ENCODE data around the gene PSMG1.
A peak's percentile ranks its signal among the peaks of the same experiment; 100 is the strongest.
"Not testable (repeated sequence)": the region's sequence is repeated elsewhere in the genome, so short reads cannot be mapped to it uniquely, and the experiment has no call there.

Gene PSMG1

GRCh38 chr21:39188521-39189139 lies 5.4 kb upstream of the PSMG1 start:
- DNase-seq (ENCODE audit: low spot score): no peak

- no peak for DNase-seq (ENCODE audit: low spot score)
Measured at GRCh38 chr21:39187141-39187540, 3.9 kb upstream of the PSMG1 start.

GRCh38 chr21:39186676-39187075 lies 3.4 kb upstream of the PSMG1 start:
- no peak for DNase-seq (ENCODE audit: low spot score)

GRCh38 chr21:39185157-39185556 lies 1.9 kb upstream of the PSMG1 start:
- DNase-seq (ENCODE audit: low spot score): no peak

- peak; percentile 5 for DNase-seq (ENCODE audit: low spot score)
Measured at GRCh38 chr21:39184050-39184980, 1.1 kb upstream of the PSMG1 start.

GRCh38 chr21:39182484-39183271 lies 573 bp downstream of the PSMG1 start:
- DNase-seq (ENCODE audit: low spot score): no peak

- no peak for DNase-seq (ENCODE audit: low spot score)
Measured at GRCh38 chr21:39182016-39182415, 1.2 kb downstream of the PSMG1 start.

- no peak for DNase-seq (ENCODE audit: low spot score)
Measured at GRCh38 chr21:39181205-39181818, 1.9 kb downstream of the PSMG1 start.

- peak; percentile 26 for DNase-seq (ENCODE audit: low spot score)
Measured at GRCh38 chr21:39180429-39181019, 2.7 kb downstream of the PSMG1 start.

GRCh38 chr21:39178421-39178820 lies 4.8 kb downstream of the PSMG1 start:
- DNase-seq (ENCODE audit: low spot score): no peak

GRCh38 chr21:39176271-39176709 lies 7.0 kb downstream of the PSMG1 start:
- no peak for DNase-seq (ENCODE audit: low spot score)

- DNase-seq (ENCODE audit: low spot score): no peak
Measured at GRCh38 chr21:39175665-39176064, 7.6 kb downstream of the PSMG1 start.

- no peak for DNase-seq (ENCODE audit: low spot score)
Measured at GRCh38 chr21:39175154-39175553, 8.1 kb downstream of the PSMG1 start.

- DNase-seq (ENCODE audit: low spot score): no peak
Measured at GRCh38 chr21:39173716-39174680, 9.3 kb downstream of the PSMG1 start.

- DNase-seq (ENCODE audit: low spot score): no peak
Measured at GRCh38 chr21:39169906-39170305, 13.3 kb downstream of the PSMG1 start.

- DNase-seq (ENCODE audit: low spot score): no peak
Measured at GRCh38 chr21:39168800-39169199, 14.5 kb downstream of the PSMG1 start.

GRCh38 chr21:39164523-39164922 lies 18.7 kb downstream of the PSMG1 start:
- DNase-seq (ENCODE audit: low spot score): no peak

GRCh38 chr21:39161064-39161463 lies 22.2 kb downstream of the PSMG1 start:
- no peak for DNase-seq (ENCODE audit: low spot score)

- DNase-seq (ENCODE audit: low spot score): no peak
Measured at GRCh38 chr21:39159342-39160063, 23.7 kb downstream of the PSMG1 start.

- not testable (repeated sequence) for DNase-seq (ENCODE audit: low spot score)
Measured at GRCh38 chr21:39157241-39157640, 26.0 kb downstream of the PSMG1 start.

Data from CD4-positive, alpha-beta T cell treated with Interleukin-2 at 100 ng/mL for 4 hours (primary cell).